ENCODE measurements around the gene ETV3L. TPM values are rescaled to one million over a fixed set of nuclear protein-coding genes. Genes with fewer than 3 reads are reported as not detected.

Gene ETV3L
- total RNA-seq, 1 donor = not detected

GRCh38 chr1:157081707-157082106 lies 17.9 kb downstream of the ETV3L start:
- Histone ChIP-seq H4K20me1 (ENCODE audit: insufficient read depth, low read length) (no peaks in the 10 kb centered on the region), H3K36me3 (ENCODE audit: insufficient read depth, low read length) (no peaks in the 10 kb centered on the region), H2AFZ (ENCODE audit: low read length) (no peak overlapping the region), H3K27me3 (ENCODE audit: insufficient read depth, low read length) (peaks cover 11% of the 10 kb centered on the region), H3K4me2 (ENCODE audit: insufficient read depth, low read length) (no peak overlapping the region), H3K4me3 (ENCODE audit: insufficient read depth, low read length) (no peak overlapping the region), H3K4me1 (ENCODE audit: insufficient read depth, low read length) (no peaks in the 10 kb centered on the region), H3K27ac (ENCODE audit: low read depth, low read length) (no peak overlapping the region), H3K9me3 (ENCODE audit: low read depth, low read length) (no peaks in the 10 kb centered on the region), H3K79me2 (ENCODE audit: insufficient read depth, low read length) (no peaks in the 10 kb centered on the region)
- no peak for TF ChIP-seq CTCF (IDR thresholded peaks at IDR 0.05; ENCODE audit: extremely low read depth, low read depth, low read length)
- DNase-seq (ENCODE audit: insufficient read length, low spot score, missing footprints) = no peak

GRCh38 chr1:157080714-157081113 lies 18.9 kb downstream of the ETV3L start:
- TF ChIP-seq CTCF (IDR thresholded peaks at IDR 0.05; ENCODE audit: extremely low read depth, low read depth, low read length) = no peak
- no peak overlapping the region for H3K4me2 ChIP-seq (ENCODE audit: insufficient read depth, low read length)
- no peak overlapping the region for H2AFZ ChIP-seq (ENCODE audit: low read length)
- no peak overlapping the region for H3K27ac ChIP-seq (ENCODE audit: low read depth, low read length)
- no peaks in the 10 kb centered on the region for H4K20me1 ChIP-seq (ENCODE audit: insufficient read depth, low read length)
- H3K36me3 ChIP-seq (ENCODE audit: insufficient read depth, low read length) = no peaks in the 10 kb centered on the region
- no peak for DNase-seq (ENCODE audit: insufficient read length, low spot score, missing footprints)
- H3K27me3 ChIP-seq (ENCODE audit: insufficient read depth, low read length) = peaks cover 11% of the 10 kb centered on the region
- H3K4me1 ChIP-seq (ENCODE audit: insufficient read depth, low read length) = no peaks in the 10 kb centered on the region
- H3K9me3 ChIP-seq (ENCODE audit: low read depth, low read length) = no peaks in the 10 kb centered on the region
- H3K79me2 ChIP-seq (ENCODE audit: insufficient read depth, low read length) = no peaks in the 10 kb centered on the region
- no peak overlapping the region for H3K4me3 ChIP-seq (ENCODE audit: insufficient read depth, low read length)

GRCh38 chr1:157077394-157077793 lies 22.2 kb downstream of the ETV3L start:
- Histone ChIP-seq H3K27ac (ENCODE audit: low read depth, low read length) (no peak overlapping the region), H3K9me3 (ENCODE audit: low read depth, low read length) (no peaks in the 10 kb centered on the region), H3K4me1 (ENCODE audit: insufficient read depth, low read length) (no peaks in the 10 kb centered on the region), H3K4me3 (ENCODE audit: insufficient read depth, low read length) (no peak overlapping the region), H4K20me1 (ENCODE audit: insufficient read depth, low read length) (no peaks in the 10 kb centered on the region), H3K27me3 (ENCODE audit: insufficient read depth, low read length) (peaks cover 9% of the 10 kb centered on the region), H3K4me2 (ENCODE audit: insufficient read depth, low read length) (no peak overlapping the region), H3K36me3 (ENCODE audit: insufficient read depth, low read length) (no peaks in the 10 kb centered on the region), H3K79me2 (ENCODE audit: insufficient read depth, low read length) (no peaks in the 10 kb centered on the region), H2AFZ (ENCODE audit: low read length) (no peak overlapping the region)
- DNase-seq (ENCODE audit: insufficient read length, low spot score, missing footprints) = peak; percentile 62
- TF ChIP-seq CTCF (IDR thresholded peaks at IDR 0.05; ENCODE audit: extremely low read depth, low read depth, low read length) = no peak

- no peaks in the 10 kb centered on the region for H3K36me3 ChIP-seq (ENCODE audit: insufficient read depth, low read length)
- H3K4me2 ChIP-seq (ENCODE audit: insufficient read depth, low read length) = peak overlapping the region; percentile 79
- H2AFZ ChIP-seq (ENCODE audit: low read length) = peak overlapping the region; percentile 94
- H3K9me3 ChIP-seq (ENCODE audit: low read depth, low read length) = no peaks in the 10 kb centered on the region
- no peak overlapping the region for H3K27ac ChIP-seq (ENCODE audit: low read depth, low read length)
- no peaks in the 10 kb centered on the region for H4K20me1 ChIP-seq (ENCODE audit: insufficient read depth, low read length)
- H3K4me3 ChIP-seq (ENCODE audit: insufficient read depth, low read length) = peak overlapping the region; percentile 51
- H3K4me1 ChIP-seq (ENCODE audit: insufficient read depth, low read length) = no peaks in the 10 kb centered on the region
- no peaks in the 10 kb centered on the region for H3K79me2 ChIP-seq (ENCODE audit: insufficient read depth, low read length)
- H3K27me3 ChIP-seq (ENCODE audit: insufficient read depth, low read length) = peaks cover 28% of the 10 kb centered on the region
- peak; percentile 88 for DNase-seq (ENCODE audit: insufficient read length, low spot score, missing footprints)
- peak; percentile 58 for TF ChIP-seq CTCF (IDR thresholded peaks at IDR 0.05; ENCODE audit: extremely low read depth, low read depth, low read length)
Observed at GRCh38 chr1:157073944-157074685, 25.5 kb downstream of the ETV3L start.

All from osteoblast (primary cell).